ENCODE results near the gene RNF126.
A peak's percentile ranks its signal among the peaks of the same experiment; 100 is the strongest.
"Not testable (repeated sequence)": the region's sequence is repeated elsewhere in the genome, so short reads cannot be mapped to it uniquely, and the experiment has no call there.

The RNF126 gene

DNA sequence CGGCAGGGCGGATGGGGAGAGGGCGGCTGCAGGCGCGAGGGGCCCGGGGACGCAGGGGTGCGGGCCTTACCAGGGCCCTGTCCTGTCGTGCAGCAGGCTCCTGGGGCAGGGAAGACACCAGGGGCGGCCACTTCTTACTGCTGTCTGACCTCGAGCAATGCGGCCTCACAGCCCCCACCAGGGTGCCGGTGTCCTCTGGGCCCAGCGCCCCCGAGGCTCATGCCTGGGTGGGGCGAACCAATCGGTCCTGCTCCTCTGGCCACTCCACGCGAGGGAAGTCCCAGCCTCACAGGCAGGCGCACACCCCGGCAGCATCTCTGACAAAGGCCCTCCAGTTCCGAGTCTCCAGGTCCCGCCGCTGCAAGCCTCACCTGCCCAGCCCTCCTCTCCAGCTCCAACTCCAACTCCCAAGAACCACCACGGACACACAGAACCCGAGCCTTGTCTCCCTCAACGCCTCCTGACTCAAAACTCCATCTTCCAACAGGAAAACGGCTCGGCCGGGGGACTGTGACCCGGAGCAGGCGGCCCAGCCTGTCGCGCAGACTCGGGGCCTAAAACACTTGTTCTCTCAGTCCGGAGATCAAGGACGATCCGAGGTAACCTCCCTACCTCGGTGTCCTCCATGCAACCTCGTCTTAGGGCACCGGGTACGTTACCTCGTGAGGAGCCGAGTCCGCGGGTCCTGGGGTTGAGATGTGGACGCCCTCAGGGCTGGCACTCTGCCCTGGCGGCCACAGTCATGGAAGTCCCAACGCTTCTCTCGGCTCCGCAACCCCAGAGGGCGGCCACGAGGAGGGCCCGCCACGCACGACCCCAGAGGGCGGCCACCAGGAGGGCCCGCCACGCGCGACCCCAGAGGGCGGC, 16.9 kb downstream of the RNF126 start:
- no peak for DNase-seq

- DNase-seq = no peak
These were observed 18.2 kb downstream of the RNF126 start for GRCh38 chr19:644789-645188.

- no peak for DNase-seq
These were observed 18.7 kb downstream of the RNF126 start for GRCh38 chr19:644363-644762.

DNA sequence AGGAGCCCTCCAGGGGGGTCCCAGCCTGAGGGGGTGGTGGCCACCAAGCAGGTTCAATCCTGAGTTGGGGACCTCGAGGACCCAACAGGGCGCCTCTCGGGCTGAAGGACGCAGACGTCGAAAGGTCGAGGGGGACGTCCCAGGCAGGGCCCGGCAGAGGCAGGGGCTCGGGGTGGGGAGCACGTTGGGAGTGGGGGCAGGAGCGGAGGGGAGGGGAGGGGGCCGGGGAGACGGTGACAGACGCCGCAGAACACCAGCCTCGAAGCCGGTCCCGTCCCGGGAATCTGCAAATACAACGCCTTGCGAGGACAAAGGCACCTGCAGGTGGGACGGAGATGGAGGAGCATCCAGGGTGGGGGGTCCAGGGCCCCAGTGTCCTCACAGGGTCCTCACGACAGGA, 19.3 kb downstream of the RNF126 start:
- DNase-seq = no peak

DNA sequence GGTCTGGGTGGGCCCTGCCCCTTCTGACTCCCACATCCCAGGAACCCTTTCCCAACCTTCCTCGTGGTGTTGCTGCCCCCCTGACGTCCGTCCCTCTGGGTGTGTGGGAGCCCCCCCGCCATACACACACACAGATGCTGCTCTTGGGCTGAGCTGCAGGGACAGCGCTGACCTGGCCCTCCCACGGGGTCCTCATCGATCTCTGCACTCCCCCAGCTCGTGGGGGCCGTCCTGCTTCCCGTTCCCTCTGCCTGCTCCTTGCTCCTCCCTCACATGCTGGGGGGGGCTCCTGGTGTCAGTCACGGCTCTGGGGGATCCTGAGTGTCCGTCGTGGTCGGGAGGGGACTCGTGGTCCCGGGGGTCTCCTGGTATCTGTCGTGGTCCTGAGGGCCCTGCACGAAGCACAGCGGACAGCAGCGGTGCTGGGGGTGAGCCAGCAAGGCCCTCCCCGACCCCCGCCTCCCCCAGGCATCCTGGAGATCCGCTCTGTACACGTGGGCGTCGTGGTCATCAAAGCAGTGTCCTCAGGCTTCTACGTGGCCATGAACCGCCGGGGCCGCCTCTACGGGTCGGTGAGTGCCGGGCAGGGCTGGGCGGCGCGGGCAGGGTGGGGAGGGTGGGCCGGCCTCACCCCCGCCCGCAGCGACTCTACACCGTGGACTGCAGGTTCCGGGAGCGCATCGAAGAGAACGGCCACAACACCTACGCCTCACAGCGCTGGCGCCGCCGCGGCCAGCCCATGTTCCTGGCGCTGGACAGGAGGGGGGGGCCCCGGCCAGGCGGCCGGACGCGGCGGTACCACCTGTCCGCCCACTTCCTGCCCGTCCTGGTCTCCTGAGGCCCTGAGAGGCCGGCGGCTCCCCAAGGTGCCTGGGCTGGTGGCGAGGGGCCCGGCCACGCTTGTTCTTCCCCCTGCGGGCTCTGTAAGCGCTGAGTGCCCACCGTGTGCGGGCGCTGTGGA, 20.0 kb downstream of the RNF126 start:
- no peak for DNase-seq

DNA sequence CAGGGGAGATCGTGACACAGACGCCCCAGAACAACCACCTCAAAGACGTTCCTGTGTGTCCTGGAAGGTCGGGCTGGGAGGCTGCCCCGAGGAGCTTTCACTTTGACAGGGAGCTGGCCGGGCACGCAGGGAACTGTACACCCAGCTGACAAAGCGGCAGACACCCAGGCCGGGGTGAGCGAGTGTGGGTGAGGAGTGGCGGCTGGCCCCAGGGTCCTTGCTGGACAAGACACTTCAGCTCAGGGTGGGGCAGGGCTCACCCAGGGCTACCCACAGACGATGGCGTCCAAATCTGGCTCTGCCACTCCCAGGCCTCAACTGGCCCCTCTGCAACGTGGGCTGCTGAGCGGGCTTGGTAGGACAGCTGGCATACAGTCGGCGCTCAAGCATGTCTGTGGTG, 21.3 kb downstream of the RNF126 start:
- no peak for DNase-seq

DNA sequence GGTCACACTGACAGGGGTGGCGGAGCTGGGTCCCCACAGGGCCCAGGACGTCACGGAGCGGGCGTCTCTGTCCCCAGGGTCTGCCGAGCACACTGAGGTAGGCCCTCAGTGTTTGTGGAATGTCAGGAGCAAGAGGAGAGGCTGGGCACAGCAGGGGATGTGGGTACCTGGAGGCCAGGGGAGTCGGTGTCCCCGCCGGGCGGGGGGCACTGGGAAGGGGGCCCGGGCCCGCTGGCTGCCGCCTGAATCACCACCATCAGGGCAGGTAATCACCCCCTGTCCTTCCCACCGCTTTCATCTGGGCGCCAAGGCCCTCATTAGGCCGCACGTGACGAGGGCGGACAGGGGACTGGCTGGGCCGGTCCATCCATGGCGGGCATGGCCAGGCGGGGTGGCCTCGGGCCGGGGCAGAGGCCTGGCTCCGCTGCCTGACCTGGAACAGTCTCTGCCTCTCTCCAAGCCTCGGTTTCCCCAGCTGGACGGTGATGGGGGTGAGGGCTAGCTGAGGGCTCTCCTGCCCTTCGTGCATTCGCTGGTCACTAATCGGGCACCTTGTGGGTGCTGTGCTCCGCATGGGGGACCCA, 22.3 kb downstream of the RNF126 start:
- DNase-seq = no peak

DNA sequence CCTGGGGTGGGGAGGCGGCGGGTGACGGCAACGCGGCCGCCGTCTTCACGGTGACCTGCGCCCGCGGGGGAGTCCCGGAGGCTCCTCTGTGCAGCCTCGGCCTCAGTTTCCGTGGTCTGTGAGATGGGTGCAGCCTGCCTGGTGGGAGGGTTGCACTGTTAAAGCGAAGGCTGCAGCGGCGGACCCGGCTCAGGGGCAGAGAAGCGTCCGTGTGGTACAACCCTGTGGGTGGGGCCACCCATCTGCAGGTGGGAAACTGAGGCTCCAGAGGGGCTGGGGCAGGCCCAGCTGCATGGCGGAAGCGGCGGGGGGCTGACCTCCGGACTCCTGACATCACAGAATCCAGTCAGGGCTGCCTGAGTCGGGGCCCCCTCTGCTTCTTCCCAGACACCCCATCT, 22.9 kb downstream of the RNF126 start:
- DNase-seq = no peak

DNA sequence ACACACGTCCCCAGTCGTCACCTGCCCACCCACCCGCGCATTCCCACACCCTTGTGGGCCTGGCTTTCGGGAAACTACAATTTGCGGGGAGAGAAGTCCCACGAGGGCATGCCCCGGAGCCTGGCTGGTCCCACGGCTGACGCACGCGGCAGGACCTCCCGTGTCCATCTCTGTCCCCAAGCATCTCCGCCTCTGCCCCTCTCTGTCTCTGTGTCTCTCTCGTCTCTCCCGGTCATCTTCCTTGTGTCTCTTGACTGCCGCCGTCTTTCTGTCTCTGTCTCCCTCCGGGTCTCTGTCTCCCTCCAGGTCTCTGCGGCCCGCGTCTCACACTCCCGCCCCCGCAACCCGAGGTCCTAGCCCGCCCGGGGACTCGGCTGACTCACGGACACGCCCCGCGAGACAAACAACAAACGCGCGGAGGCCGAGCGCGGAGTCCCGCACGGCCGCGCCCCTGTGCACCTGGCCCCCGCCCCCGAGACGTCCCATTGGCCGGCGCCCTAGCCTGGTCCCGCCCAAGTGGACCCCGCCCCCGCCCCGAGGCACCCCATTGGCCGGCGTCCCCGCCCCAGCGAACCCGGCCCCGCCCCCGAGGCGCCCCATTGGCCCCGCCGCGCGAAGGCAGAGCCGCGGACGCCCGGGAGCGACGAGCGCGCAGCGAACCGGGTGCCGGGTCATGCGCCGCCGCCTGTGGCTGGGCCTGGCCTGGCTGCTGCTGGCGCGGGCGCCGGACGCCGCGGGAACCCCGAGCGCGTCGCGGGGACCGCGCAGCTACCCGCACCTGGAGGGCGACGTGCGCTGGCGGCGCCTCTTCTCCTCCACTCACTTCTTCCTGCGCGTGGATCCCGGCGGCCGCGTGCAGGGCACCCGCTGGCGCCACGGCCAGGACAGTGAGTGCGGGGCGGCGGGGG, 23.5 kb downstream of the RNF126 start, which contains the start of gene FGF22:
TSS of gene FGF22 (plus strand) at position 627 of the 908 bp plus-strand sequence. CDS start at position 674, 47 bp downstream.
- peak; percentile 76 for DNase-seq

- DNase-seq = no peak
These were observed 24.1 kb downstream of the RNF126 start for GRCh38 chr19:638906-639252.

DNA sequence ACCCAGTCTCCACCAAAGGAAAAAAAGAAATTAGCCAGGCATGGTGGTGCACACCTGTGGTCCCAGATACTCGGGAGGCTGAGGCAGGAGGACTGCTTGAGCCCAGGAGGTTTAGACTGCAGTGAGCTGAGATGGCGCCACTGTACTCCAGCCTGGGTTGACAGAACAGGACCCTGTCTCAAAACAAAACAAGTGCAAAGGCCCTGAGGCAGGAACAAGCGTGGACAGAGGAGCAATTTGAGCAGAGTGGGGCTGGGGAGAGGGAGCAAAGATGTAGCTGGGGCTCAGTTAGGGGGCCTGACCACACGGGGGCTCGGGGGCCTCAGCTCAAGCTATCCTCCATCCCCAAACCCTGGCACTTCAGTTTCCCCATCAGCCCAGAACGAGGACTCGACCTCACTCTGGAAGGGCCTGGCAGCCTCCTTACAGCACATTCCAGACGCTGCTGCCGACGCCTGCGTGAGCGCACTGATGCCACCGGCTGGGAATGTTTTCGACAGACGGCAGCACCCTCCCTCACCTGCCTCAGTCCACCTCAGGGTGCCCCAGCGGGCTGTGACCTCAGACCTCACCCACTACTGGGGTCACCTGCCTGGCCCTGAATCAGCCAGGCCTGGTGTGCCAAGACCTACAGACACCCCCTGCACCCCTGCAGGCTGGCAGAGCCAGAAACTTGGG, 27.9 kb downstream of the RNF126 start:
- no peak for DNase-seq

GRCh38 chr19:633786-634639, 29.0 kb downstream of the RNF126 start:
- DNase-seq = no peak

- DNase-seq = peak; percentile 99
These were observed 29.8 kb downstream of the RNF126 start, which contains the start of gene POLRMT for GRCh38 chr19:633068-633785. TSS of gene POLRMT (minus strand) at chr19:633537. CDS start at chr19:633512, 25 bp downstream.

GRCh38 chr19:632579-633067, 30.4 kb downstream of the RNF126 start:
- DNase-seq = peak; percentile 78

GRCh38 chr19:629961-630714, 32.9 kb downstream of the RNF126 start:
- DNase-seq = no peak

- not testable (repeated sequence) for DNase-seq
These were observed 33.5 kb downstream of the RNF126 start for GRCh38 chr19:629515-629914.

DNA sequence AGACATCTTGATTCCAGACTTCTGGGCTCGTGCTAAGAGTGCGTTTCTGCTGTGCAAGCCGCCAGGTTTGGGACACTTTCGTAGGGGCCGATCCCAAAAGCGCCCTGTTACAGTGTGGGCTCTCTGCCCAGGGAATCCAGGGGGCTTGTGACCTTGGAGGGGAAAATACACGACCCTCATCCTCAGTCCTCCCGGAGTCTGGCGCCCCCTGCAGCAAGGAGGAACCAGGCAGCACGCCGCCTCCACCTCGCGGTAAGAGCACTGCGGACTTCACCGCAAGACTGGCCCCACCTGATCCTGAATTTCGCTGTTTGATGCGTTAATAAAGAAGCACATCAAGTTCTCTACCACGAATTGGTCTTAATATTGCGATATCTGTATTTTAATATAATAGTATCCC, 34.8 kb downstream of the RNF126 start:
- DNase-seq = no peak

DNA sequence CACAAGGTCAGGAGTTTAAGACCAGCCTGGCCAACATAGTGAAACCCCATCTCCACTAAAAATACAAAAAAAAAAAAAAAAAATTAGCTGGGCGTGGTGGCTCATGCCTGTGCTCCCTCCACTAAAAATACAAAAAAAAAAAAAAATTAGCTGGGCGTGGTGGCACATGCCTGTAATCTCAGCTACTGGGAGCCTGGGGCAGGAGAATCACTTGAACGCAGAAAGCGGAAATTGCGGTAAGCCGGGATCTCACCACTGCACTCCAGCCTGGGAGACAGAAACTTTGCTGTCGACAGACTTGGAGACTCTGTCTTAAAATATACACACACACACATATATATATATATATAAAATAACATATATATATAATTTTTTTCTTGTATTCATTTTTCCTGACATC, 36.4 kb downstream of the RNF126 start:
- peak; percentile 93 for DNase-seq

- DNase-seq = no peak
These were observed 37.8 kb downstream of the RNF126 start for GRCh38 chr19:625257-625656.
